ENCODE data around the gene FOXO1.

DNA sequence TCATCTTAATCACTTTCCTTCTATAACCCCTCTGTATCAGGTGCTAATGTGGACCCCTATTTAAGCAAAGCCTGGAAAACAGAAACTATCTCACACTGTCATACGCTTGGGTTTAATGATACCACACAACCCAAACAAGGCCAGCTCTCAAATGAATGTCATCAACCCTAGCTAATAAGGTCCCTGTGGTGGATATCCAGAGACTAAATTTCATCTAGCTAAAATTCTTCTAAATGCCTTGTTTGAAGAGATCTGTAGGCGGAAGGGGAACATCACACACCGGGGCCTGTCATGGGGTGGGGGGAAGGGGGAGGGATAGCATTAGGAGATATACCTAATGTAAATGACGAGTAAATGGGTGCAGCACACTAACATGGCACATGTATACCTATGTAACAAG, 95.5 kb downstream of the FOXO1 start:
- TF ChIP-seq, protein P1, sequence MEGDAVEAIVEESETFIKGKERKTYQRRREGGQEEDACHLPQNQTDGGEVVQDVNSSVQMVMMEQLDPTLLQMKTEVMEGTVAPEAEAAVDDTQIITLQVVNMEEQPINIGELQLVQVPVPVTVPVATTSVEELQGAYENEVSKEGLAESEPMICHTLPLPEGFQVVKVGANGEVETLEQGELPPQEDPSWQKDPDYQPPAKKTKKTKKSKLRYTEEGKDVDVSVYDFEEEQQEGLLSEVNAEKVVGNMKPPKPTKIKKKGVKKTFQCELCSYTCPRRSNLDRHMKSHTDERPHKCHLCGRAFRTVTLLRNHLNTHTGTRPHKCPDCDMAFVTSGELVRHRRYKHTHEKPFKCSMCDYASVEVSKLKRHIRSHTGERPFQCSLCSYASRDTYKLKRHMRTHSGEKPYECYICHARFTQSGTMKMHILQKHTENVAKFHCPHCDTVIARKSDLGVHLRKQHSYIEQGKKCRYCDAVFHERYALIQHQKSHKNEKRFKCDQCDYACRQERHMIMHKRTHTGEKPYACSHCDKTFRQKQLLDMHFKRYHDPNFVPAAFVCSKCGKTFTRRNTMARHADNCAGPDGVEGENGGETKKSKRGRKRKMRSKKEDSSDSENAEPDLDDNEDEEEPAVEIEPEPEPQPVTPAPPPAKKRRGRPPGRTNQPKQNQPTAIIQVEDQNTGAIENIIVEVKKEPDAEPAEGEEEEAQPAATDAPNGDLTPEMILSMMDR (IDR thresholded peaks at IDR 0.05): no peak
- no peak for TF ChIP-seq POLR2A (IDR thresholded peaks at IDR 0.05)
